Stimulated activated CD8-positive, alpha-beta memory T cell treated with anti-CD3 and anti-CD28 coated beads, Interleukin-15, amount 100 ng/mL, for 1 hour (primary cell): ENCODE results near the gene FMN2.
"Not testable (repeated sequence)": the region's sequence is repeated elsewhere in the genome, so short reads cannot be mapped to it uniquely, and the experiment has no call there.

Experiments
- DNase-seq: peaks from one replicate; pipeline ENCODE4 v3.0.0-alpha.2; 2020; ENCODE audit warnings: low read depth

Gene FMN2

DNA sequence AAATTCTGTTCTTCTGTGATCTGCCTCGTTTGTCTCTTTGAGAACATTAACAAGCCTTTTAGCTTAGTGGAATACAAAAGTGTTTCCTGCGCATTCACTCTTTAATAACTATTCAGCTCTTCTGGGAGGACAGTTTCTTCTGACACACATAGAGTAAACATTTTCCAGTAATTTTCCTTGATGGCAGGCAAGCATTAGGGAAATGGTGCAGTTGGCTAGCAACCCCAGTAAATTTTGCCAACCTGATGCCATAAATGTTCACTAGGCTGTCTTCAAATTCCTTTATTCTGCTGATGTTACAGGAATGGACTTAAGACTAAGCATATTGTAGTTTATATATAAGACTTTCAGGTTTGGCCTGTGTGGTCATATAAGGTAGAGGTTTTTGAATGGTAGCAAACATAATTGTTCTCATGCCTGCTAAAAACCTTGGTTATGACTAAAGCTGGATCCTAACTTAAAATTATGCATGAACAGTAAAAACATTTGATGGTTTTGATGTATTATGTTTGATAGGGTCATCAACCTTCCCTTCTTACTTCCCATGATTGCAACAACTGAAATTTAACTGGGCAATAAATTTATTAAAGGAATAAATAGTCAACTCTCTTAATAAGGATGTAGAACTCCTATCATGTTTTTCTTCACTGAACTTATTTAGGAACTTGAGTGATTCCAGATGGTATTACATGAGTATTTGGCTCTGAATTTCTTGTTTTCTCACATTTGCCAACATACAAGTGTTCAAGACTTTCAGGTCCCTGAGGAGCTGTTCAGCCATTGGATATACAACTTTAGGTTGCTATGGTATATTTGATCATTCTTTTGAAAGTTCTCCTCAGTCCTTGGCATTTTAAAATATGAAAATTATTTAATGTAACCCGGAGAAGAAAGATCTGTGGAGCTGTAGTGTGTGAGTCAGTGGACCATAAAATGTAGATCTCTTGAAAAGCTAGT, 223.4 kb downstream of the FMN2 start:
- DNase-seq = no peak

DNA sequence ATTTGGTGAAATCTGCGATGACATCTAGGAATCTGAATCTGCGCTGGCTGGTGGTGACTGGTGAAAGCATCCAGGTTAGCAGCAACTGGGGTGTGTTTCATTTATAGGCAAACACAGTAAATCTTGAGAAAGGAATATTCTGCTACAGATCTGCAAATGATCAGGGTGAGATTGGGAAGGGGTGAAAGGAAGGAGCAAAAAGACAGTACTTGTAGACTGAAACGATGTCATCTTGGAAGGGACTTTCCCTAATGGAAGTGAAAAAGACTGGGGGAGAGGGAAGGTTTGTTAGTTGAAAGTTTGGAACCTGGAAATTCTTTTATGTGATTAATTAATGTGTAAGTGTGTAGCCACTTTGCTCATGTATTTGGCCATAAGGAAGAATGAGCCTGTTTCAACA, 228.3 kb downstream of the FMN2 start:
- DNase-seq = no peak

DNA sequence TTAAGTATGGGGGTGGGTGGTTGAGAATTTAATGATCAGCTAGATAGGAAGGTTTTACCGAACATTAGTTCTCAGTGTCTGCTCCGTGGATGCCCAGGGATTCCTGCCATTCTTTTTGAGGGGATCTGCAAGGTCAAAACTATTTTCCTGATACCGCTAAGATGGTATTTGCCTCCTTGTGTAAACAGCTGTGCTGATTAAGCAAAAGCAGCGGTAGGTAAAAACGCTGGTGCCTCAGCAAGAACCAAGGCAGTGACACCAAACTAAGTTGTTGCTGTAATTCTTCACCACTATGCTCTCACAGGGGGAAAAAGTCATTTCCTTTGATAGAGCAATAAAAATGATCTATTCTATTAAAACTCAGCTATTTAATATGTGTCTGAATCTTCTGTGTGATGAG, 229.0 kb downstream of the FMN2 start:
- DNase-seq = no peak

DNA sequence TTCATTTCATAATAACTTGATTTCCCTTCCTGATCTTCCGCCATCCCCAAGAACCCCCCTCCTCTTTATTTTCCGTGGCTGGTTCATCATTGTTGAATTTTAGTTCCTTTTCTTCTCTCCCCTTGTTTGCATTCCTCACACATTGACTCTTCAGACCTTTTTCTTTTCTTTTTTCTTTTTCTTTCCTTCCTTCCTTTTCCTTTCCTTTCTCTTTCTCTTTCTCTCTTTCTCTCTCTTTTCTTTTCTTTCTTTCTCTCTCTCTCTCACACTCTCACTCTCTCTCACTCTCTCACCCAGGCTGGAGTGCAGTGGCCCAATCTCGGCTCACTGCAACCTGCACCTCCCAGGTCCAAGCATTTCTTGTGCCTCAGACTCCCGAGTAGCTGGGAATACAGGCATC, 231.3 kb downstream of the FMN2 start:
- no peak for DNase-seq

DNA sequence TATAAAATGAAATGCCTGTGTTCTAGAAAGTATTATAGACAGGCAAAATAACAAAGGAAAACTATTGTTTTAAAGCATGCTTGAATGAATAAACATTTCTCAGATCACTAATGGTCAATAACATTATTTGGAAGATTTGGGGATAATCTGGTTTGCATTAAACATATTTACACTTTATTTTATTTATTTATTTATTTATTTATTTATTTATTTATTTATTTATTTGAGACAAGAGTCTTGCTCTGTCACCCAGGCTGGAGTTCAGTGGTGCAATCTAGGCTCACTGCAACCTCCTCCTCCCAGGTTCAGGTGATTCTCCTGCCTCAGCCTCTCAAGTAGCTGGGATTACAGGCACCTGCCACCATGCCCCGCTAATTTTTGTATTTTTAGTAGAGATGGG, 236.7 kb downstream of the FMN2 start:
- DNase-seq = not testable (repeated sequence)

DNA sequence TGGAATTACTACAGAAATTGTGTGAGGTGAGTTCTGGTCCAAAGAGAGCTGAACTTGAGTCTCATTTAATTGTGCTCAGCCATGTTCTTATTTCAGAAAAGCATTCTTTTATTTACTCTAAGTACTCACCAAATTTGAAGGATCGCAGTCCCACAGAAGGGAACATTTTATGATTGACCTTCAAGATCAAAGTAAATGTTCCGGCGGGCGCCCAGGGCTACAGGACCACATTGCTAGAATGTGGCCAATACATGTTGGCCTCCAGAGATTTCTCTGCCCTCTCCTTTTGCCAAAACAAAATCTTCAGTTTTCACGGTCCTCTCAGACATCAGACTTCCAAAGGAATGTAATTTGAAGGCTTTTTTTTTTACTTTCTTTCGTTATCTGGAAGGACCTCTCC, 237.8 kb downstream of the FMN2 start:
- no peak for DNase-seq

DNA sequence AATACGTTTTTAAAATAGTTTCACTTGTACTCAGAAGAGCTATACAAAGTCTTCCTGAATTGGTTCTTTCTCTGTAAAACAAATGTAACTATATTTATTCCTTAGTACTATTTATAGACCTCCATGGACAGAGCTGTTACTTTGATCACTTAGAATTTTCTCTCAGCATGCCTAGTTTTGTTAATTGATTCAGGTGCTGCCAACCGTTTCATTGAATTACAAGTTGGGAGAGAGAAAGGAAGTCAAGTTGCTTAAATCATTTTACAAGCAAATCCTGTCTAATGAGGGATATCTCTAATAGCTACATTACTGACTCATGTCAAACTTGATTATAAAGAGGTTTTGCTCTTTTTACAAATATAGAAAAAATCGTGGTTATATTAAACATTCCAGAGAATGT, 241.0 kb downstream of the FMN2 start:
- DNase-seq = no peak

DNA sequence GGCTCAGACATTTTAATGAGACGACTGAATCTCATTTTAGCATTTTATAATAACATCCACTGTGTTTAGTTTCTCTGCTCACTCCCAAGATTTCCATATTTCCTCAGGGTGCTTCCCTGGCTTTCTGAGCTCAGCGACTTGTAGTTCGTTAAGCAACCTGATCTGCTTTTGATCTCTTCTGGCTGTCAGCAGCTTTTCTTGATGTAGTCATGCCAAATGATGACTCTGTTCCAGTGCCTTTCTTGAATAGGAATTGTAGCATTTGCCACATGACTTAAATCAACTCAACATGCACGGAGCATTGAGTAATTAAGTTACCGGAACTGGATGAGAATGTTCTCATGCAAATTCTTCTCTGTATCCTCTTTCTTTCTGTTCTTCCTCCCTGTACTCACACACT, 246.1 kb downstream of the FMN2 start:
- DNase-seq = no peak

DNA sequence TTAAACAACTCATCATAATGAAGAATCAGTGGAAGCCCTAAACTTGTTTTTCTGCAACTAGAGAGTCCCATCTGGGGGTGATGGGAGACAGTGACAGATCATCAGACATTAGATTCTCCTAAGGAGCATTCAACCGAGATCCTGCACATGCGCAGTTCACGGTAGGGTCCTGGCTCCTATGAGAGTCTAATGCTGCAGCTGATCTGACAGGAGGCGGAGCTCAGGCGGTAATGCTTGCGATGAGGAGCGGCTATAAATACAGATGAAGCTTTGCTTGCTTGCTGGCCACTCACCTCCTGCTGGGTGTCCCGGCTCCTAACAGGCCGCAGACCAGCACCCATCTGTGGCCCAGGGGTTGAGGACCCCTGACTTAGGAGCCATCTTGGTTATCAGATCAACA, 247.2 kb downstream of the FMN2 start:
- DNase-seq = no peak

DNA sequence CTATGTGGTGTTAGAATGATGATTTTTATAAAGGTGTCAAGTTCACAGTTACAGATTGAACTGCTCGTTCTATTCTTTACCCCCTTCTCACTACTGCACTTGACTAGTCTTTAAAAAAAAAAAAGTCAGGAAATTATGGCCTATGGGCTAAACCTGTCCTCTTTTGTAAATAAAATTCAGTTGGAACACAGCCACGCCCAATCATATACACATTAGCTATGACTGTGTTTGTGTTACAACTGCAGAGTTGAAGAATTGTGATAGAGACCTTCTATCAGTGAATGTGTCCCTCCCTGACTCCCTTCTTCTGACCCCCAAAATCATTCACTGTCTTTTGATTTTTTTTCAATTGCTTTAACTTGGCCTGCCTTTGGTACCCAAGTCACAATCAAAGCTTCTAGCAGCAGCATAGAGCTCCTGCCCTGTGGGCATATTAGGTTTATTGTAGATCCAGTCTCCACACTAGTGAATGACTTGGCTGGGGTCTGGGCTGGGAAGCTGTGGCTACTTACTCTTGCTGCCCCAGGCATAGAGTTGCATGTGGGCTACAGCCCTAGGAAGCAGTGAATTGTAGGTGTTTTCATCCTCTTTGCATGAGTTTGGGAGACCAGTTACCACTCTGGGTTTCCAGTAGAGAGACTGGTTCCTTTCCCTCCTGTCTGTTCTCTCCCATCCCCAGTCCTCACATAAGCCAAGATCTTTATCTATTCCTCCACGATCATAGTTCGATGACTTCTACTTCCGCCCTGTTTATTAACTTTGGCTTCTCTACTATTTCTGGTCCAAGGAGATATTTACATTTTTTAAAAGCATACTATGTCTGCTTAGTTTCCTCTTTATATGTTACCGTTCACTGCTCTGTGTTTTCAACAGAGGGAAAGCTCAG, 249.9 kb downstream of the FMN2 start:
- no peak for DNase-seq

DNA sequence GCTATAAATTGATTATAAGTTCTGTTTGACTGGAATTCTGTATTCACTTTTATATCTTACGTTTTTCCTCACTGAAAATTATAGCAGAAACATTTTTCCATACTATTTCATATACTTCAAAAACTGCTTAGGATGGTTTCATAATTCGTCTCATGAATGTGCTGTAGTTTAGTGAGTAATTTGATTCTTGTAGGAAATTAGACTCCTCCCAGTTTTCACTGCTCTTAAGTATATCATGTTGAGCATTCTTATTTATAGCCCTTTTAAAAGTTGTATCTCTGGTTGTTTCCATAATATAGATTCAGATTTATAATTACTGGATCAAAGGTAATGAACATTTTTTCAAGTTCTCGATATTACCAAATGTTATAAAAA, 250.6 kb downstream of the FMN2 start:
- no peak for DNase-seq

DNA sequence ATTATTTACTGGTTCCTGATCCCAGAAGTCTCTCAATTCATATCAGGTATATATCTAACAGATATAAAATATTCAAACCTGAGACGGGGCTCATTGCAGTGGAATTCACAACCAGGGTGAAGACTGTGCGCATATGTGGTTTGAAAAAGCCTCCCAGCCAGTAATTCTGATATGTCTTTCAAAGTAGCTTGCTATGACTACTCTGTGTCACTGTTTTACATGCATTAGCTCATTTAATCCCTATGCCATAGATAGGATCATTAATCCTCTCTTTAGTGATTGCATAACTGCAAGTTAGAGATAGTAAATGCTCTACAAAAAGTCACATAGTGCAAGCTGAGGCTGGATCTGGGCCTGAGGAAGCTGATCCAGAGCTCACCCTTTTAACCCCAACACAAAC, 251.4 kb downstream of the FMN2 start:
- no peak for DNase-seq

DNA sequence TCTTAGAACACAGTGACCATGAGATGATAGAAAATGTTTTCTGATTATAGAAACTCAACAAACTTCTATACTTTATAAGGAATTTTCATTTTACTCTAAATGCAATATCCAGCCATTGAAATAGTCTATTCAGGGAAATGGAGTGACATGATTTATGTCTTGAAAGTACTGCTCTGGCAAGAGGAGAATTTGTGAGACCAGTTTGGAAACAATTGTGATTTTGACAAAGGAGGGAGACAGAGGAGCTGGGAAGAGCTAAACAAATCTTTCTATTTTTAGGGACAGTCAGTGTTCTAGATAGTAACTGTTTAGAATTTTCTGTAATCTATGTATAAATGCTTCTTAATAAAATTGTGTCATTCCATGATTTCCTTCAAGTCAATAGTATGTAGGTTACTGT, 252.3 kb downstream of the FMN2 start:
- no peak for DNase-seq

DNA sequence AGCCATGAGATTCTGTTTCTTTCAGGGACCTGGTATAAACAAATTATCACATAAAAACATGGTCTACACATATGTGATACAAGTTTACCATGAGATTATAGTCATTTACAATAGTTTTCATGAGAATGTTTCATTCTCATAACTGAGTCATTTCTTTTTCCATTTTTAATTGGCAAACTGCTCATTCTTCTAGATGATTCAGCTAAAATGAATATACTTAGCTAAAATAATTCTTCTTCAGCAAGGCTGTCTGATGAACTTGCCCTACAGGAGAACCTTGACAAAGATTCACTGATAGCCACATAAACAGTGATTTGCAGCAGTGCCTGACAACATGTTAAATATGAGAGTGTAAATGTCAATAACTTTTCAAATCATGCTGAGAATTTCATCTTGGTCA, 253.2 kb downstream of the FMN2 start:
- DNase-seq = no peak

DNA sequence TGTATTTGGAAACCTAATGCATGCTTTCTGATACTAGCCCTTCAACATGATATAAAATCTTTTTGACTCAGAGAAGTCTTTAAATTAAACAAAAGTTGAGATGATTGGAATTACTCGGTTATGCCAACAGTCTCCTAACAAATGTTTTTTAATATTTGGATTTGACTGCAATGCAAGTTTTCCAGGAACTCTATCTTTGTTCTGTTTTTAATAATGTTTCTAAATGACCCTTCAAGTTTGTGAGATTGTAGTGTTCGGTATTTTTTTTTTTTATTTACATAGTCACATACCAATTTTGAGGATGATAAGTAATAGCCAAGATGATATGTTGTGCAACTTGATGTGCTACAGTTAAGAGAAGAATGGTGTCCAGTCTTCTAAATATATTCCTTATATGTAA, 258.0 kb downstream of the FMN2 start:
- no peak for DNase-seq

DNA sequence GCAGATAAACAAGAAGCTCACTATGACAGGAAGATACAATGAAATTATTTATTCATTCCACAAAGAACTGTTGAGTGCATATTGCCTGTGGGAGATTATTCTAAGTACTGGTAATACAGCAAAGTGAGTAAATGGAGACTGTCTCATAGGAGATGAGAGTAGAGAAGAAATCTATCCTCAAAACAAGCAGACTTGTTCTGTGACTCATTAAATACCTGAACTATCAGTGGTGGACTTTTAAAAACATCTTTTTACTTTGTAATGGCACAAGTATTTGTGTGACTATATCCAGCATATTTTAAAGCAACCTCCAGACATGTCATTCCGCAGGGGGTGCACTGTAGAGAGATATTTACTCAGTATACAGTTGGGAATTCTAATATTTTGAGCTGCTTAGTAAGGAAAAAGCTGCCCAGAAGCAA, 259.2 kb downstream of the FMN2 start:
- DNase-seq = no peak

DNA sequence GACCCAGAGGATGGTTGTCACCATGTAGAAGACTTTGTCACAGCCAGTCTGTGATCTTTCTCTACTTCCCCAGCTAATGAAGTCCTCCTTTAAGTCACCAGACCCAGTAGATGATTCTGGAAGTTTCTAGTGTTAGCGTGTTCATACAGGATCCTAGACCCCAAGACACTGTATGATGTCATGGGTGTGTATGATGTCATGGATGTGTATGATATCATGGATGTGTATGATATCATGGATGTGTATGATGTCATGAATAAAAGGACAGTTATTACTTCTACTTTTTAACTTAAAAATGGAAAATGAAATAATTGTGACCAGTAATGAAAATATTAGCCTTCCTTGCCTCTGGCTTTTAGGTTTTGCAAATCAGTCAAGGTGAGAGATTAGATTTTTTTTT, 260.0 kb downstream of the FMN2 start:
- no peak for DNase-seq

DNA sequence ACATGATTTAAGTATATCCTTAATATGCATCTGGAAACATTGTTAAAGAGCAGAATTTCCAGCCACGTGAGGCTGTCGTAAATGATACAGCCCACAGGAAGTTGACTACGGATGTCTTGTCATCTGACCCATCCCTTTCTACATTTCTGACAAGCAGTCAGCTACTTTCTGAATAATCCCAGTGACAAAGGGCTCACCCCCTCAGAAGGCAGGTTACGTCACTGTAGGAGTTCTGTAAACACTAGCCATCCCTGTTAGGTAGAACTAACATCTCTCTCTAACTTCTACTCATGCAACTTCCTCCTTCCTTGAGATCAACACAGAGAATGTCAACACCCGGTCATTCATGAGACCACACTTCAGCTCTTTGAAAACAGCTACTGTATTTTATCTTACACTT, 261.1 kb downstream of the FMN2 start:
- no peak for DNase-seq

DNA sequence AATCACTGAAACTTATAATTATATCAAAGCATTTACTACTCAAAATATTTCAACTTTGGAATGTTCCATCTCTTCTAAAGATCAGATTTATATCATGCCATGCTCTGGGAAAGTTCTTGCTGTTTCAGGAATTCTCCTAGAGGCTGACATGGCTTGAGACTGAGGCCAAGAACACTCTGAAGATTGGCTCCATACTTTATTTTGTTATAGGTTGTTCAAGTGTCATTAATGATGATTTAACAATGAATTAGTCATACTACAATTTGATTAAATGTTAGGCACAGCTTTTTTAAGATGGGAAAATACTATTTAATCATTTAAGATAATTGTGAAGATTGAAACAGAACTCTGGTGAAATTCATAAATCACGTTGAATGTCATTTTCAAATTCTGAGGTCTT, 264.9 kb downstream of the FMN2 start:
- no peak for DNase-seq

DNA sequence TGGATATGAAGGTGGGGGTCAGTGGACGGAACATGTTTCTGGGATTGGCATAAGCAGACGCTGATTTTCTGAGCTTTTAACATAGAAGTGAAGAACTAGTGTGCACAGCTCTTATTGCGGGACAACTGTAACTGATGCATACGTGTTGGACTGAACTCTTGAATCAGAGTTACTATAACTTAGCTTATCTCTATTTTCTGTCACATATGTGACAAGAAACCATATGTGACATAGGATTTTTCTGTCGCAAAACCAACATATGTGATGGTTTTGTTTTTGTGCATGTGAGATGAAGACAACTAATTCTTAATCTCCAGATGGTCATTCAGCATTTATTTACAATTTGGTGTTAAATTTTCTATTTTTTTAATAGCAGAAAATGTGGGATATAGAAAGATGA, 270.4 kb downstream of the FMN2 start:
- DNase-seq = no peak

DNA sequence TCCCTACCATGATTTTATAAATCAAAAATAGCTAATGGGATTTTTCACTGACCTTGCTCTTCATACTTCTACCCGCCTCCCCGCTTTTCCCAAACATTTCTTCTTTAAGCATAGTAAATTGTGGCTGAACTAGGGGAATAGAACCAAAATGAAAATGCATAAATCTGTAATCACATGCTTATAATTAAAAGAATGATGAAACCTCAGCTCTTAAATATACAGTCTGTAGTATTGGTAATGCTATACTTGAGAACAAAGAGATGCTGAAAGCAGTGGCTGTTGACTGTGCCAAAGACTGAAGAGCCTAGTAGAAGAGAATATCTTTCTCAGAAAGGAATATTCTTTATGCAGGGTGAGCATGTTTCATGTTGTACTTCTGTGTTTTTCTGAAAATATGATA, 271.1 kb downstream of the FMN2 start:
- DNase-seq = no peak

DNA sequence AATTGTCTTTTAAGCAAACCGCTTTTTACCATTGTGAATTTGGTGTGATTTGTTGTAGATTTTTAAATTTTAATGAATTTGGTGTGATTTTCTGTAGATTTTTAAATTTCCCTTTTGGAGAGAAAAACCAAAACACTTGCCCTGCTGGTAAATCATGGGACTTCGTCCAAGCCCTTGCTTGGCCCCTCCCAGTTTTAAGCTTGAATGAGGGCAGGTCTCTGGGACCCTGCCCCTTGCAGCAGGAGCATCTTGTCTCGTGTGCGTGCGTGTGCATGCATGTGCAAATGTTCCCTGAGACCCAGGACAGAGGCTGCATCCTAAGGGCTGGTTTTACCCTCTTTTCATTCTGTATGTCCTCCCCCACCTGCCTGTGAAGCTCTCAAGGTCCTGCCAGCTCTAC, 271.6 kb downstream of the FMN2 start:
- no peak for DNase-seq

DNA sequence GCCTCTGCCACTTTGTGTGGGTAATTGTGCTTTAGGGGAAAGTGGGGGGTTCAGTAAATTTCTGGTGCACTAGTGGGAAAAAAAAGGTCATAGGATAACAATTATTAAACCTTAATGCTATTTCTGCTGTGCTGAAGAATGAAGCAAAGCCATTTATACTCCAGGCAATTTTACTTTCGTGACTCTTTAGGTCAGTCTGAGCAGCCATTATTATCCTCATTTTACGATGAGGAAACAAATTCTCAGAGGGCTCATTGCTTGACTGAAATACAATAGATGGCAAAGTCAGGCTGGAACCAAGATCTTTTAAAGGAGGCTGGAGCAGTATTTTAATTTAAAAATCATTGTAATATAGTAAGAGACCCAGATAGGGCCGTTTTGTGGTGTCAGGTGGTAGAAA, 272.2 kb downstream of the FMN2 start:
- no peak for DNase-seq
